Activated T-helper 1 cell treated with Interleukin-2 at 50 U/mL for 16 hours (primary cell): ENCODE results near the gene VPS13A.
"Not testable (repeated sequence)": the region's sequence is repeated elsewhere in the genome, so short reads cannot be mapped to it uniquely, and the experiment has no call there.

Experiments
- DNase-seq: peaks from one replicate; pipeline ENCODE4 v3.0.0-alpha.2; 2020; ENCODE audit warnings: low read depth

VPS13A gene

GRCh38 chr9:77423841-77424240, 246.5 kb downstream of the VPS13A start:
- DNase-seq = no peak

DNA sequence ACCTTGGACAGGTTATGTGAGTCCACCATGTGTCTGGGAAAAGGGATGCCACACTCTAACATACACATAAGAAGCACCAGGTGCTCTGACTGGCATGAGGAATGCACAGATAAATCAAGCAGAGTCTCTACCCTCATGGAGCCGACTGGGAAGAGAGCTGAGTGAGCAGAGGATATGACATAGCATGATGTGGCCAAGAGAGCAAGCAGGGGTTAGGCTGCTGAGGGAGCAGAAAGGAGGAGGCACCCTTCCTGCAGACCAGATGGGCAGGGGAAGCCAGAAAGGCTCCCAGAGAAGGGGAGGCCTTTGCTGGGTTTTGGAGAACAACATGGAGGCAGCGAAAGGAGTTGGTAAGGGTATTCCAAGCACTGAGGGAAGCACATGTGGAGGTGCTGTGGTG, 247.7 kb downstream of the VPS13A start:
- DNase-seq = no peak

DNA sequence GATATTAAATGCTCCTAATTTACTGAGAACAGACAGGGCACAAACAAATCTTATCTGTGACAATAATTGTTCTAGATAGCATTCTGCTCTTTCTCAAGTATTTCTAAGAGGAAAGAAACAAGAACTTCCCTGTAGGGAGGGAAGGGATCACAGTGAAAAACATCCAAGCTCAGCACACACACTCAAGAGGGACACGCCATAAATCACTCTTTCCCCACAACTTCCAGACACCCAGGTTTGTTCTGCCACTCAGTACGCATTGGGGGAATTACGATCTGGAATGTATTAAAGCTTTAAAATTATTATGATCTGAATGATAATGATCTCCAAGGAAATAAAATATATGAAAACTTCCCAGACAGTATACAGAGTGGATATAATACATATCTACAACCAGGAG, 249.4 kb downstream of the VPS13A start:
- DNase-seq = no peak

- DNase-seq = no peak
Measured at GRCh38 chr9:77427256-77427927, 250.1 kb downstream of the VPS13A start.

DNA sequence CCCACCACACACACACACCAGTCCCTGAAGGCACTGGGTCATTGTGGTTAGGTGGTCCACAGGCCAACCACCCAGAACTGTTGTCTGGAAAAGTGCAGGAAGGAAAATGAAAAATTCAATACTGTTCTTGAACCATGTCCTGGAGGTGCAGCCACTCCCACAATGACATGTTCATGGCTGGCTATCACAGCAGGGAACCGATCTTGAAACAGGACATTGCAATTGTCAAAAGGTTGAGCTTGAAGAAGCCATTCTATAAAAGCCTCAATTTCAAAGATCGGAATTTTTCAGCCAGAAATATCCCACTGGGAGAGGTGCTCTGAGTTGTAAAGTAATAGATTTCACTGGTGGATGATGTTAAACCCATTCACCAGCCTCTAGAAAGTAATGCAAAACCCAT, 252.6 kb downstream of the VPS13A start:
- DNase-seq = no peak

GRCh38 chr9:77432053-77432452, 254.7 kb downstream of the VPS13A start:
- DNase-seq = no peak

DNA sequence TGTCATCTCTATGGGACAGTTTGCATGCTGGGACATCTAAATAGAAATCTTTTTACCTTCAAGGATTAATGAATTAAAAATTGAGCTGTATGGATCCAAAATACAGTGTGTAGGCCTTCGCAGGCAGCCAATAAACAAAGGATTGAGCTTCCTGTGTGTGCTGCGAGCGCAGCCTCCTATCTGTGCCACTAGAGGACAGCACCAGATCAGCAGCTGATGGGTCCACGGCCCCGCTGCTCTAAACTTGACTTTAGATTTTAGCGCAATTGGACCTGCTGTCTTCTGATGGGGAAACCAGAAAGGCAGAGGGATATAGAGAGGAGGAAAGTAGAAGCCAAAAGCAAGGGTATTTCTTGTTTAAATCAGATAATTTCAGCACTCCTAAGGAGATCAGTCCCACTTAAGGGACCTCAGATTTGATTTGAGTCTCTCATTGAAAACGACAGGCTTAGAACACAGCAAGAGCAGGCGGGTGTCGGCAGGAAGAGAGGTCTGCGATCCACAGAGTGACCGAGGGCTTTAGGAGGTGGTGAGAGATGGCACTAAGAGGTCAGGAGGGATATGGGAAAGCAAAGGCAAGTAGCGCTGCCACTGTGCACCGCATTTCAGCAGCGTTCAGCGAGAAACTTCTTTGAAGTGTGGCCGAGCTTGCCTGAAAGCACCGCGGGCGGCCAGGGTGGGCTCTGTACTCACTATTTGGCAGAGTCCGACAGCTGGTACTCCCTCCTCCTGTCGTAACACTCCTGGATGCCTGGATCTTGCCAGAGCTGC, 256.5 kb downstream of the VPS13A start:
- peak; percentile 18 for DNase-seq

GRCh38 chr9:77435277-77435676, 257.9 kb downstream of the VPS13A start:
- DNase-seq = no peak

DNA sequence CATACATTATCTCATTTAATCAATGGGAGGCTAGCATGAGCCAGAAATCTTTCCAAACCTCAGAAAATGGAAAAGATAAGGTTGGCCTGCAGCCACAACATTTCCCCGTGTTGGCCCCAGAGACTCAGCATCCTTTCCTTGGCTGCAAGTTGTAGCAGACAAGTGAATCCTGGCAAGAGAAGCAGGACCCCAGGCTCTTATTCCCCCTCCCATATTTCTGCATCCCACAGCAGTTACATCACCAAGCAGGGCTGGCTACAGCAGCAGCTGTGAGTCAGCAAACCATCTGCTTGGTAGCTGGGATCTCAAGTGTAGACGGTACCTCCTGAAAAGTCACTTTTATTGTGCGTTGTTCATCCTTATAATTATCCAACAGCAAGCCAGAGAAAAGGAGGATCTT, 258.4 kb downstream of the VPS13A start:
- no peak for DNase-seq

DNA sequence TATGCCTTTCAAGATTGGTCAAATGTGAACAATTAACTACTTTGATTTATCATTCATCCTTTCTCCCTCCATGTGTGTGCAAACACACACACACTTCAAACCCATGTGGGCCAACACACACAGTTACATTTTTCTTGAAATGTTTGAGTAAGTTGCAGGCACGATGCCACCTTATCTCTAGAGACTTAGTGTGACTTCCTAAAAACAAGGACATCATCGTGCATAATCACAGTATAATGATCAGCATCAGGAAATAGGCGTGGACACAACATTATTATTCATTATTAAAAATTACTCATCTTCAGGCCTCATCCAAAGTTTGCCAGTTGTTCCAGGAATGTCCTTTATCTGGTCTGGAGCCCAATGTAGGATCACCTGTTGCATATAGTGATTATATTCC, 261.3 kb downstream of the VPS13A start:
- DNase-seq = no peak

- DNase-seq = no peak
Measured at GRCh38 chr9:77440057-77440456, 262.7 kb downstream of the VPS13A start.

DNA sequence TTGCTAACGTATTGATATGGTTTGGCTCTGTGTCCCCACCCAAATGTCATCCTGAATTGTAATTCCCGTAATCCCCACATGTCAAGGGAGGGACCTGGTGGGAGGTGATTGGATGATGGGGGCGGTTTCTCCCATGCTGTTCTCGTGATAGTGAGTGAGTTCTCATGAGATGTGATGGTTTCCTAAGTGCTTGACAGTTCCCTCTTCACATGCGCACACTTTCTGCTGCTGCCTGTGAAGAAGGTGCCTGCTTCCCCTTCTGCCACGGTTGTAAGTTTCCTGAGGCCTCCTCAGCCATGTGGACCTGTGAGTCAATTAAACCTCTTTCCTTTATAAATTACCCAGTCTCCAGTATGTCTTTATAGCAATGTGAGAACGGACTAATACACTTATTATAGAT, 263.8 kb downstream of the VPS13A start:
- DNase-seq = not testable (repeated sequence)

DNA sequence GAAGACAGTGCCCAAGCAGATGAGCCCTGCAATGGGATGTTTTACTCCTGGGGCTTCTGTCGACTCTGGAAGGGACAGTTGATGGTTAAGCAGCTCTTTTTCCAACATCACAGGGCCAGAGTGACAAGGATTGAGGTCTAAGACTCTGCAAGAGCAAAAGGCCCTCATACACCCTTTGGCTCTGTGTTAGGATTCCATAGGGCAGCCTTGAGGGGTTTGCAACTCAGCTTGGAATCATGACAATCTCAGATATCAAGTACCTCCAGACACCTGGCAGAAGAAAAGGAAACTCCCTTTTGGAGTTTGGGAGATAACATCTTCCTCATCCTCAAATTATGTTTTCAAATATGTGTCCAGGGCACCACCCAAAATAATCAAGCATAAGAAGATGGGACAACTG, 265.1 kb downstream of the VPS13A start:
- DNase-seq = no peak

- DNase-seq = no peak
Measured at GRCh38 chr9:77447646-77448045, 270.3 kb downstream of the VPS13A start.

GRCh38 chr9:77449240-77450084, 272.1 kb downstream of the VPS13A start:
- DNase-seq = no peak

GRCh38 chr9:77450085-77450475, 272.7 kb downstream of the VPS13A start:
- DNase-seq = no peak

DNA sequence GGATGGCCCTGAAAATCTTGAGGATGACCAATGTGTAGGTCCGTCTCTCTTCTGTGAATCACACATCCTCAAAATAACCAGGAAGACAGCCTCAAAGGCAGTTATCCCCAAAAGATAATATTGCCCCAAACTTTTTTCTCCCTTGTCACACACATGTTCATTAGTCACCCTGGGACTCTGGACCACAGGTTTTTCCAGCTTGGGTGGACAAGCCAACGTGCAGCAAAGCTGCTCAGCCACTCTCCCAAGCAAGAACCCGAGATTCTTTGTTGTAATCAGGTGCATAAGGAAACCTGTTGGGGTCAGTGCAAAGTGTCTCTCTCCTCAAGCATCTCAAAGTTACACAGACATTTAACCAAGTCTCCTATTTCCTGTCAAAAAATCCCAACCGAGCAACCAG, 274.2 kb downstream of the VPS13A start:
- DNase-seq = no peak

DNA sequence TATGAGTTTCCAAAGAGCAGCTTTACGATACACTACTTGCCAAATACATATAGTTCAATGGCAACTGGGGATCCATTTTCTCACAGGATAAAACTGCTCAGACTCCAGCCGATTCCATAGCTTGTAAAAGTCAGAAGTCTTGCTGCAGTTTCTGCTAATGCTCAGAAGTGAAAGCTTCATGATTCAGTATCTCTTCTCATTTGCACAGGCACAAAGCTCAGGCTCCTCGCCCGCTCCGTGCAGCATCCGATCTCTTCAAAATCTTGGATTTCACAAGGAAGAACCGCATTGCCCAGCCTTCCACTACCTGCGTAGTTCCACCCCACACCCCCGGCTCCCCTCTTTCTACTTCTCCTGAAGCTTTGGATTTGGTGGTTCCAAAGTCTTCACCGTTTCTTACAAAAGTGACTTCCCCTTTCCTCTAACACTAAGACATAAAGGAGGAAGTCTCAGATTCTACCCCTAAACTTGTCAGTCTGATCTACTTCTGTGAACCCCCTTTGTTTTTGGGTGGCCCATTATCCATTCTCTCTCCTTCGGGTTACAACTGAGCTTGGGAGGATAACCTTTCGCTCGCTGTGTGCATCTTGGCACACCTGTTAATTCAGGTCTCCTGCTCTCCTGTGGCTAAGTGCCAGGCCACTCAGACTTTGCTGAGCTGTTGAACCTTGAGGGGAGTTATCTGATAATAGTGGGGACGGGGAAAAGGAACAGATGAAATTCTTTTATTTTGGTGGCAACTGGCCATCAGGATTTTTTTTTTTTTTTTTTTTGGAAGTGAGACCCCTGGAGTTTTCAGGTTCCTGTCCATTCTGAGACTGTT, 276.7 kb downstream of the VPS13A start:
- DNase-seq = no peak

GRCh38 chr9:77454663-77455062, 277.3 kb downstream of the VPS13A start:
- DNase-seq = no peak

DNA sequence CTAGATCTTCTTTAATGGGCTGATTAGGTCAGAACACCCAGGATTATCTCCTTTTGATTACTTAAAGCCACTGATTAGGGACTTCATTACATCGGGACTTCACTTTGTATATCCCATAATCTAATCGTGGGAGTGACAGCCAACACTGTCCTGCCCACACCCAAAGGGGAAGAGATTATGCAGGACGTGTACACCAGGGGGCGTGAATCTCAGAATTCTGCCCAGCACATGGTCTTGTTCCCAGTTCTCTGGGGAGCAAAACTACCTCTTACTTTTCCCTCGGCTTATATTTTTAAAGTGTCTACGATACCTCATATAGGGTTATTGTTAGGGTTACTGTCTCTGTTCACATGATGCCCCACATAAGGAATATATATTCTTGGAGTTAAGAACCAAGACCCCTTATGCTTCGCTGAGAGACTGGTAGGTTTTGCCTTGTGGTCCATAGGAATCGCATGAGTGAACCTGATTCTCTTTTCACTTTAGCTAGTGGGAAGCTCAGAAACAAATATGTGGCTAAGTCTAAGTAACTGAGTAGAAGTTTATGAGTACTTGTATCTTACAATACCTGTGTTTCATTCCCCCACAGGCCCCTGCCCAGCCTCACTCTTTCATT, 278.1 kb downstream of the VPS13A start:
- no peak for DNase-seq

DNA sequence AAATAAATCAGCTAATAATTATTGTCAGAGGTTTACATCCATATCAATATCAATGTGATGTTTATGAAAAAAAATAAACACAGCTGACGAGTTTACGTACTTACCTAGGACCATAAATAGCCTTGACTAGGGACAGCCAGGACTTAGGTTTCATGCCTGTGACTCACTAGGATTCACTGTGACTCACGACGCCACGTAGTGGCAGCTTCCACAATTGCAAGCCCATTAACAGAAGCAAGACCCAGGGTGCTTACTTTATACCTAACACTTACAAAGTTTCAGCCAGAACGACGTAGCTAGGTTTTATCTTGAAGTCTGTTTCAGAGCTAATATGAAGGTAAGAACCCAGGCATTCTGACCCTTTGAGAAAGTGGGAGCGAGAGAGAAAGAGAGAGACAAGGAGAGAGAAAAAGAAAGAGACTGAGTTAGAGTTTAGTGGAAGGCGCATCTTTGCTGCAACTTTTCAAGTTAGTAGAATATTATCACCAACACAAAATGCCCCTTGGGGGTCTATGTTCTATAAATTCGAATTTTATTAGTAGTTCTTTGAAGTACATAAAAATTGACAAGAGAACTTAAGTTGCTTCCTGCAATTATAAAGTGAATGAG, 279.6 kb downstream of the VPS13A start:
- peak; percentile 56 for DNase-seq
